Brain pericyte (primary cell): ENCODE results near the gene CYP39A1.
A peak's percentile ranks its signal among the peaks of the same experiment; 100 is the strongest.

Experiments used
- DNase-seq: peaks from one replicate; pipeline ENCODE4 v3.0.0-alpha.2; 2012; ENCODE audit warnings: low read depth, low spot score

The CYP39A1 gene

GRCh38 chr6:46517202-46517601, 135.4 kb downstream of the CYP39A1 start:
- no peak for DNase-seq

- no peak for DNase-seq
These were observed 139.1 kb downstream of the CYP39A1 start for GRCh38 chr6:46513533-46513932.

- no peak for DNase-seq
These were observed 141.3 kb downstream of the CYP39A1 start for GRCh38 chr6:46511320-46511719.

GRCh38 chr6:46510651-46511050, 142.0 kb downstream of the CYP39A1 start:
- DNase-seq: peak; percentile 77

GRCh38 chr6:46509981-46510510, 142.6 kb downstream of the CYP39A1 start:
- DNase-seq: no peak

- DNase-seq: no peak
These were observed 143.6 kb downstream of the CYP39A1 start for GRCh38 chr6:46509063-46509462.

- no peak for DNase-seq
These were observed 145.2 kb downstream of the CYP39A1 start for GRCh38 chr6:46507426-46507825.

- DNase-seq: no peak
These were observed 146.7 kb downstream of the CYP39A1 start for GRCh38 chr6:46505693-46506512.

GRCh38 chr6:46504242-46504641, 148.4 kb downstream of the CYP39A1 start:
- no peak for DNase-seq

- DNase-seq: no peak
These were observed 150.0 kb downstream of the CYP39A1 start for GRCh38 chr6:46502486-46503119.

GRCh38 chr6:46501136-46502089, 151.2 kb downstream of the CYP39A1 start:
- DNase-seq: no peak

GRCh38 chr6:46500382-46500781, 152.2 kb downstream of the CYP39A1 start:
- no peak for DNase-seq
